ENCODE data around the gene DISP2. TPM values are rescaled to one million over a fixed set of nuclear protein-coding genes. Genes with fewer than 3 reads are reported as not detected.
A peak's percentile ranks its signal among the peaks of the same experiment; 100 is the strongest.

DISP2 gene
- total RNA-seq, 1 experiment from 2014 or later: 1.3 TPM

- Mint-ChIP-seq H3K27ac (peak overlapping the region in 1 of 3 experiments; percentile 37; a peak in 2 of 7 replicates), H3K9me3 (no peaks in the 10 kb centered on the region), H3K36me3 (ENCODE audit: insufficient read depth in 1 of 3, low read depth in 3 of 3) (peaks cover 59 to 89% (median 88%) of the 10 kb centered on the region in 3 experiments; a peak in 6 of 7 replicates), H3K4me3 (no peak overlapping the region), H3K27me3 (ENCODE audit: low read depth) (no peaks in the 10 kb centered on the region), H3K4me1 (peaks cover 4 to 6% of the 10 kb centered on the region in 2 experiments)
- no peak for DNase-seq
- Histone ChIP-seq H3K27ac (ENCODE audit: insufficient read length, low read depth, low read length) (no peak overlapping the region), H2BK15ac (ENCODE audit: low read depth, low read length) (no peak overlapping the region), H3K27me3 (ENCODE audit: insufficient read depth, low read length) (no peaks in the 10 kb centered on the region), H3K79me1 (ENCODE audit: insufficient read depth, low read depth, low read length, poor library complexity, severe bottlenecking) (peaks cover 4% of the 10 kb centered on the region), H2BK5ac (ENCODE audit: insufficient read length, low read length) (no peak overlapping the region), H3K9ac (ENCODE audit: extremely low read depth, insufficient read length, low read length) (no peak overlapping the region), H3K79me2 (ENCODE audit: insufficient read depth, low read length) (no peaks in the 10 kb centered on the region), H4K20me1 (ENCODE audit: control insufficient read depth, insufficient read depth, insufficient read length) (no peaks in the 10 kb centered on the region), H2AK5ac (ENCODE audit: insufficient read length, low read length) (no peak overlapping the region), H3K4ac (ENCODE audit: low read depth, low read length) (no peak overlapping the region), H4K5ac (ENCODE audit: insufficient read length, low read depth, low read length) (no peak overlapping the region), H2AFZ (ENCODE audit: low read length) (no peak overlapping the region), H3K14ac (ENCODE audit: insufficient read depth, low read length) (no peak overlapping the region), H3K23me2 (ENCODE audit: insufficient read length, low read depth, low read length, poor library complexity, severe bottlenecking) (no peaks in the 10 kb centered on the region), H3K4me1 (ENCODE audit: insufficient read depth, low read length) (no peaks in the 10 kb centered on the region), H4K8ac (replicated peaks; ENCODE audit: insufficient read length, low read depth, low read length) (no peak overlapping the region), H2BK120ac (ENCODE audit: low read depth, low read length, poor library complexity, severe bottlenecking) (no peak overlapping the region), H3T11ph (ENCODE audit: low read length) (no peak overlapping the region), H3K18ac (ENCODE audit: insufficient read length, low read depth, low read length) (no peak overlapping the region), H2BK20ac (ENCODE audit: low read depth, low read length, poor library complexity, severe bottlenecking) (no peak overlapping the region), H3K4me2 (ENCODE audit: insufficient read depth, insufficient read length, low read length) (no peak overlapping the region), H2BK12ac (ENCODE audit: insufficient read length, low read depth, low read length) (no peak overlapping the region), H3K23ac (ENCODE audit: insufficient read length, low read depth, low read length) (no peak overlapping the region), H4K91ac (ENCODE audit: insufficient read length, low read depth, low read length) (no peak overlapping the region), H3K9me3 (ENCODE audit: control insufficient read depth, low read depth, low read length) (no peaks in the 10 kb centered on the region), H3K56ac (ENCODE audit: insufficient read length, low read depth, low read length) (no peak overlapping the region)
- WGBS (ENCODE audit: extremely low coverage, insufficient read length, low lambda C conversion rate): no CpG with 5 or more reads among the region's 7 CpGs
- TF ChIP-seq CTCF (conservative IDR thresholded peaks at IDR 0.05): no peak
These were observed 54.2 kb downstream of the DISP2 start for GRCh38 chr15:40412095-40412759.
